HG02588 (cell line): ENCODE data around the gene MICA.
"Not testable (repeated sequence)": the region's sequence is repeated elsewhere in the genome, so short reads cannot be mapped to it uniquely, and the experiment has no call there.

Source experiments
- ATAC-seq: cut with Tn5 transposase; IDR thresholded peaks from one replicate; pipeline ENCODE4 v1.9.1; 2021; ENCODE audit warnings: mild to moderate bottlenecking, moderate library complexity; ENCODE audit not compliant: unreplicated experiment

Gene MICA

GRCh38 chr6:31405996-31406395 lies 2.6 kb downstream of the MICA start:
- no peak for ATAC-seq

GRCh38 chr6:31407699-31408098 lies 4.3 kb downstream of the MICA start:
- ATAC-seq = no peak

- ATAC-seq = no peak
These were observed 9.1 kb downstream of the MICA start for GRCh38 chr6:31412506-31412905.

- not testable (repeated sequence) for ATAC-seq
These were observed 10.9 kb downstream of the MICA start for GRCh38 chr6:31414148-31414770.

- ATAC-seq = no peak
These were observed 11.4 kb downstream of the MICA start for GRCh38 chr6:31414771-31415265.

GRCh38 chr6:31416394-31417014 lies 13.1 kb downstream of the MICA start:
- ATAC-seq = no peak

- no peak for ATAC-seq
These were observed 14.9 kb downstream of the MICA start for GRCh38 chr6:31418251-31418650.

GRCh38 chr6:31419842-31420241 lies 16.4 kb downstream of the MICA start:
- ATAC-seq = no peak

GRCh38 chr6:31420546-31420945 lies 17.2 kb downstream of the MICA start:
- no peak for ATAC-seq

GRCh38 chr6:31422587-31422986 lies 19.2 kb downstream of the MICA start:
- no peak for ATAC-seq

GRCh38 chr6:31423550-31423949 lies 20.2 kb downstream of the MICA start:
- no peak for ATAC-seq

- no peak for ATAC-seq
These were observed 23.3 kb downstream of the MICA start for GRCh38 chr6:31426395-31427354.

- ATAC-seq = no peak
These were observed 27.1 kb downstream of the MICA start for GRCh38 chr6:31430449-31430848.

GRCh38 chr6:31435051-31435450 lies 31.7 kb downstream of the MICA start:
- not testable (repeated sequence) for ATAC-seq

GRCh38 chr6:31438222-31438621 lies 34.8 kb downstream of the MICA start:
- no peak for ATAC-seq

GRCh38 chr6:31438677-31439076 lies 35.3 kb downstream of the MICA start:
- no peak for ATAC-seq

- no peak for ATAC-seq
These were observed 38.2 kb downstream of the MICA start for GRCh38 chr6:31441365-31442267.

GRCh38 chr6:31446481-31446880 lies 43.1 kb downstream of the MICA start:
- ATAC-seq = no peak

GRCh38 chr6:31446999-31447789 lies 43.8 kb downstream of the MICA start:
- not testable (repeated sequence) for ATAC-seq

- ATAC-seq = no peak
These were observed 47.4 kb downstream of the MICA start for GRCh38 chr6:31450751-31451150.
